Spleen (tissue), 11 donors: Measurements from ENCODE around the gene DNMT1. TPM values are rescaled to one million over a fixed set of nuclear protein-coding genes. Genes with fewer than 3 reads are reported as not detected.

Experiments
- DNase-seq: peaks from one replicate; pipeline ENCODE4 v3.0.0-alpha.2; 2020
- H3K27ac ChIP-seq, 8 donors: fragments of 200-600 bp; sonication (generic) in 7 of 8; 1 replicate in 4 of 8; 2 replicates in 4 of 8; pipeline versions ENCODE4 v1.5.0 to v1.8.0; 2016 to 2021; ENCODE audit warnings: inconsistent platforms in 4 of 8, mild to moderate bottlenecking in 4 of 8, moderate library complexity in 1 of 8
- H3K27me3 ChIP-seq, 7 donors: fragments of 200-600 bp; sonication (generic) in 6 of 7; replicated peaks in 1 of 7; 1 replicate in 4 of 7; 2 replicates in 3 of 7; pipeline versions ENCODE4 v1.5.0 to v1.8.0; 2016 to 2021; ENCODE audit warnings: inconsistent platforms in 3 of 7, mild to moderate bottlenecking in 1 of 7
- H3K36me3 ChIP-seq, 6 donors: fragments of 200-600 bp; sonication (generic) in 5 of 6; 1 replicate in 4 of 6; 2 replicates in 2 of 6; pipeline versions ENCODE4 v1.5.0 to v1.8.0; 2016 to 2021; ENCODE audit warnings: inconsistent platforms in 2 of 6
- H3K4me1 ChIP-seq, 6 donors: fragments of 200-600 bp; sonication (generic) in 5 of 6; 1 replicate in 3 of 6; 2 replicates in 3 of 6; pipeline versions ENCODE4 v1.5.0 to v1.8.0; 2016 to 2021; ENCODE audit warnings: inconsistent platforms in 3 of 6
- H3K4me3 ChIP-seq, 8 donors: fragments of 200-600 bp; sonication (generic) in 7 of 8; 1 replicate in 4 of 8; 2 replicates in 4 of 8; pipeline versions ENCODE4 v1.5.0 to v1.8.0; 2016 to 2021; ENCODE audit warnings: inconsistent platforms in 4 of 8, mild to moderate bottlenecking in 4 of 8, moderate library complexity in 2 of 8
- H3K9me3 ChIP-seq, 8 donors: fragments of 200-600 bp; sonication (generic) in 7 of 8; 1 replicate in 4 of 8; 2 replicates in 4 of 8; pipeline versions ENCODE4 v1.5.0 to v1.8.0; 2016 to 2021; ENCODE audit warnings: inconsistent platforms in 4 of 8
- CTCF ChIP-seq, 11 experiments: fragments of 200-600 bp in 7 of 11; fragments of 450-650 bp in 4 of 11; sonication (generic) in 4 of 11; IDR thresholded peaks in 8 of 11; conservative IDR thresholded peaks in 3 of 11; 1 replicate in 7 of 11; 2 replicates in 4 of 11; pipeline versions ENCODE4 v1.4.0 to v1.8.0; 2016 to 2021; ENCODE audit warnings: antibody characterized with exemption in 11 of 11, inconsistent platforms in 4 of 11, mild to moderate bottlenecking in 1 of 11
- POLR2A ChIP-seq, 3 donors: fragments of 450-650 bp; IDR thresholded peaks; one replicate each; pipeline ENCODE4 v1.5.1; 2017; ENCODE audit warnings: antibody characterized with exemption in 3 of 3, mild to moderate bottlenecking in 1 of 3
- POLR2AphosphoS5 ChIP-seq, 3 donors: sonication (generic); formaldehyde crosslinking; IDR thresholded peaks; one replicate each; pipeline ENCODE4 v1.5.1; 2017; ENCODE audit warnings: antibody characterized with exemption in 3 of 3
- WGBS, 5 donors: extraction: QIAGEN DNeasy Blood & Tissue Kit in 3 of 5; methylation state at CpG; one replicate each; pipeline versions ENCODE4 v1.1.5 to v1.1.7; 2013 to 2018; 5-methylcytosine and 5-hydroxymethylcytosine counted together
- intact Hi-C: fragments of 100-400 bp; cut with DNase I; formaldehyde crosslinking; loops from one replicate; pipeline ENCODE4 v1.15.0; 2023; ENCODE audit warnings: low total_unique reads
- polyA plus RNA-seq, 3 donors: library from polyadenylated mRNA; stranded (reverse); fragments of 200-250 nt; gene quantifications; one replicate each; pipeline ENCODE4 v1.2.1, GENCODE V29; 2013
- total RNA-seq, 7 donors: library from RNA; depleted of rRNA in 3 of 7; stranded (reverse); fragments of >200 nt in 3 of 7; fragmentation: NEBNext Ultra II Directional in 4 of 7; extraction: Animal tissue kit (Norgen Biotek cat#: 25700) in 4 of 7; gene quantifications; one replicate each; pipeline versions ENCODE4 v1.1.0 to v1.2.1, GENCODE V29; 2016 to 2021
- donor health status: healthy with polysubstance abuse.
- donor health status: DM: no; HTN: no; CAD: no; lungs with moderate emphysema.
- donor health status: DM: no; HTN: no; CAD: no.
- donor health status: Bipolar disorder and iron deficiency.
- donor health status: healthy.
- donor health status: DM: no; HTN: no; CAD: no.
- donor health status: DM: yes; HTN: yes; CAD: no.

The DNMT1 gene
- total and polyA plus RNA-seq, 10 donors = 40.6 to 131 (median 71.8) TPM

DNA sequence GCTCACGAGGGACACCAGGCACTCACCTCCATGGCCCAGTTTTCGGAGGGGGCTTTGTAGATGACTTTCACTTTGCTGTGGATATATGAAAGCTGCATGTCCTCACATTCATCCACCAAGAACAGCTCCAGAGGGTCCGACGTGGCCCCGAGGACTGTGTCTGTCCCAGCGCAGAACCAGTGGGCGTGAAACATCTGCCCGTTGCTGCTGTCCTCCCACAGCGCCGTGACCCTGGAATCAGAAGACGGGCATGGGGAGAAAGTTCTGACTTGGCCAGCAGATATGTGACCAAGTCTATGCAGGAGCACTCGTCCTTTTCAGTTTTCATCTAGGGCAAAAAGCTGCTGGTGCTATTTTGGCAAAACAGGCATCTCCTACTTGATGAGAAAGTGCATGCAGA is 45.3 kb downstream of the DNMT1 start:
- Histone ChIP-seq H3K4me1 (peaks cover 0 to 1% (median 0%) of the 10 kb centered on the region in 6 donors), H3K4me3 (no peak overlapping the region), H3K9me3 (no peaks in the 10 kb centered on the region), H3K27ac (no peak overlapping the region), H3K27me3 (no peaks in the 10 kb centered on the region), H3K36me3 (peaks cover 0 to 100% (median 92%) of the 10 kb centered on the region in 6 donors)
- no peak for DNase-seq
- WGBS, 5 donors = 95 to 98% (median 97%) methylated on average over 12 of the region's 12 CpGs
- TF ChIP-seq POLR2A (IDR thresholded peaks at IDR 0.05) = no peak
- TF ChIP-seq POLR2AphosphoS5 (IDR thresholded peaks at IDR 0.05) = no peak
- TF ChIP-seq CTCF (IDR thresholded peaks at IDR 0.05 in 8 of 11, conservative IDR thresholded peaks at IDR 0.05 in 3 of 11) = no peak
- intact Hi-C loops = no loop called here

GRCh38 chr19:10146142-10146541 is 48.6 kb downstream of the DNMT1 start:
- 97 to 99% (median 98%) methylated on average over 12 to 14 of the region's 14 CpGs for WGBS, 5 donors
- Histone ChIP-seq H3K4me3 (no peak overlapping the region), H3K36me3 (peaks cover 0 to 100% (median 94%) of the 10 kb centered on the region in 6 donors), H3K4me1 (peaks cover 0 to 30% (median 0%) of the 10 kb centered on the region in 6 donors), H3K9me3 (no peaks in the 10 kb centered on the region), H3K27me3 (no peaks in the 10 kb centered on the region), H3K27ac (no peak overlapping the region)
- TF ChIP-seq CTCF (IDR thresholded peaks at IDR 0.05 in 8 of 11, conservative IDR thresholded peaks at IDR 0.05 in 3 of 11) (no peak), POLR2A (IDR thresholded peaks at IDR 0.05) (no peak), POLR2AphosphoS5 (IDR thresholded peaks at IDR 0.05) (no peak)
- no peak for DNase-seq
- intact Hi-C loops = no loop called here

GRCh38 chr19:10145031-10145430 is 49.7 kb downstream of the DNMT1 start:
- no peak for TF ChIP-seq POLR2AphosphoS5 (IDR thresholded peaks at IDR 0.05)
- no peak for TF ChIP-seq CTCF (IDR thresholded peaks at IDR 0.05 in 8 of 11, conservative IDR thresholded peaks at IDR 0.05 in 3 of 11)
- TF ChIP-seq POLR2A (IDR thresholded peaks at IDR 0.05) = no peak
- H3K4me3 ChIP-seq = no peak overlapping the region
- no peaks in the 10 kb centered on the region for H3K9me3 ChIP-seq
- WGBS, 5 donors = 91 to 96% (median 91%) methylated on average over 6 to 10 of the region's 10 CpGs
- H3K4me1 ChIP-seq = peaks cover 0 to 30% (median 0%) of the 10 kb centered on the region in 6 donors
- intact Hi-C loops = no loop called here
- DNase-seq = no peak
- H3K27ac ChIP-seq = peak overlapping the region in 2 of 8 donors; percentile 83 to 87
- H3K27me3 ChIP-seq = no peaks in the 10 kb centered on the region
- peaks cover 0 to 100% (median 94%) of the 10 kb centered on the region in 6 donors for H3K36me3 ChIP-seq

- DNase-seq = no peak
- TF ChIP-seq POLR2A (IDR thresholded peaks at IDR 0.05) (no peak), POLR2AphosphoS5 (IDR thresholded peaks at IDR 0.05) (no peak), CTCF (IDR thresholded peaks at IDR 0.05 in 8 of 11, conservative IDR thresholded peaks at IDR 0.05 in 3 of 11) (no peak)
- H3K27me3 ChIP-seq = no peaks in the 10 kb centered on the region
- peak overlapping the region in 6 of 8 donors; percentile 0 to 87 (median 74) for H3K27ac ChIP-seq
- no peaks in the 10 kb centered on the region for H3K9me3 ChIP-seq
- intact Hi-C loops = no loop called here
- H3K4me3 ChIP-seq = no peak overlapping the region
- H3K4me1 ChIP-seq = peaks cover 0 to 30% (median 0%) of the 10 kb centered on the region in 6 donors
- H3K36me3 ChIP-seq = peaks cover 0 to 100% (median 94%) of the 10 kb centered on the region in 6 donors
- 87 to 93% (median 88%) methylated on average over 10 of the region's 10 CpGs for WGBS, 5 donors
Measured at GRCh38 chr19:10144361-10144760, 50.4 kb downstream of the DNMT1 start.
